ENCODE data around the gene PIR.

Gene PIR

GRCh38 chrX:15343075-15343476 is 150.1 kb downstream of the PIR start:
- DNase-seq: no peak

GRCh38 chrX:15340867-15341266 is 152.3 kb downstream of the PIR start:
- no peak for DNase-seq

- peak; percentile 23 to 37 for DNase-seq
These were observed 157.1 kb downstream of the PIR start for GRCh38 chrX:15336023-15336413.

- peak; percentile 89 to 90 for DNase-seq
These were observed 157.8 kb downstream of the PIR start, which contains the start of gene PIGA for GRCh38 chrX:15335135-15336022. Gene PIGA, minus strand, starts transcription at chrX:15335523. Its CDS starts 3,593 bp downstream, at chrX:15331930.
